HK-2 (cell line): ENCODE data around the gene SNX7.
A peak's percentile ranks its signal among the peaks of the same experiment; 100 is the strongest.

Experiments used
- DNase-seq: peaks from one replicate; pipeline ENCODE4 v3.0.0-alpha.2; 2018; ENCODE audit not compliant: unreplicated experiment

The SNX7 gene

GRCh38 chr1:98697781-98698180 lies 36.3 kb downstream of the SNX7 start:
- DNase-seq = no peak

GRCh38 chr1:98698625-98699024 lies 37.1 kb downstream of the SNX7 start:
- DNase-seq = no peak

- no peak for DNase-seq
Observed at GRCh38 chr1:98700228-98700627, 38.7 kb downstream of the SNX7 start.

GRCh38 chr1:98702976-98703375 lies 41.5 kb downstream of the SNX7 start:
- no peak for DNase-seq

- no peak for DNase-seq
Observed at GRCh38 chr1:98704474-98704873, 43.0 kb downstream of the SNX7 start.

- DNase-seq = no peak
Observed at GRCh38 chr1:98704971-98705370, 43.5 kb downstream of the SNX7 start.

- no peak for DNase-seq
Observed at GRCh38 chr1:98705591-98705990, 44.1 kb downstream of the SNX7 start.

- DNase-seq = no peak
Observed at GRCh38 chr1:98706173-98706843, 44.8 kb downstream of the SNX7 start.

- DNase-seq = no peak
Observed at GRCh38 chr1:98707556-98707955, 46.0 kb downstream of the SNX7 start.

- no peak for DNase-seq
Observed at GRCh38 chr1:98709906-98710305, 48.4 kb downstream of the SNX7 start.

GRCh38 chr1:98723574-98723973 lies 62.1 kb downstream of the SNX7 start:
- DNase-seq = no peak

- peak; percentile 7 for DNase-seq
Observed at GRCh38 chr1:98732985-98733781, 71.7 kb downstream of the SNX7 start.

GRCh38 chr1:98733782-98734112 lies 72.2 kb downstream of the SNX7 start:
- no peak for DNase-seq

- DNase-seq = no peak
Observed at GRCh38 chr1:98735756-98736155, 74.2 kb downstream of the SNX7 start.

- no peak for DNase-seq
Observed at GRCh38 chr1:98737835-98738234, 76.3 kb downstream of the SNX7 start.

GRCh38 chr1:98739762-98740161 lies 78.2 kb downstream of the SNX7 start:
- no peak for DNase-seq

- DNase-seq = no peak
Observed at GRCh38 chr1:98741164-98741563, 79.6 kb downstream of the SNX7 start.

GRCh38 chr1:98749152-98749756 lies 87.7 kb downstream of the SNX7 start:
- no peak for DNase-seq

GRCh38 chr1:98754176-98754575 lies 92.7 kb downstream of the SNX7 start:
- no peak for DNase-seq

- peak; percentile 6 for DNase-seq
Observed at GRCh38 chr1:98761219-98761865, 99.8 kb downstream of the SNX7 start.

- no peak for DNase-seq
Observed at GRCh38 chr1:98763488-98764150, 102.1 kb downstream of the SNX7 start.

- no peak for DNase-seq
Observed at GRCh38 chr1:98764485-98764884, 103.0 kb downstream of the SNX7 start.
